ENCODE measurements around the gene SP8. TPM values are rescaled to one million over a fixed set of nuclear protein-coding genes. Genes with fewer than 3 reads are reported as not detected.

SP8 gene
- total and polyA plus RNA-seq, 9 of the 15 experiments (the other 6 are each of a cell fraction or from before 2014, with no cell fraction given), result 0.04 to 1.2 (median 0.19) TPM

- no peak overlapping the region for H2AFZ ChIP-seq (ENCODE audit: low read depth, low read length)
- WGBS (ENCODE audit: insufficient coverage, low coverage, missing lambda C conversion rate), result 19% methylated on average over 4 of the region's 4 CpGs
- 0 out of 5 replicates have a peak, but pooled peaks cover 0 to 2% of the 10 kb centered on the region in 2 experiments for H3K27me3 ChIP-seq (ENCODE audit: control insufficient read depth in 2 of 2, insufficient read depth in 2 of 2, low read length in 2 of 2)
- TF ChIP-seq FOXA1 (IDR thresholded peaks at IDR 0.05; ENCODE audit: borderline replicate concordance) (no peak), EP300 (IDR thresholded peaks at IDR 0.05; ENCODE audit: low read length) (no peak), ZHX1 (conservative IDR thresholded peaks at IDR 0.05; ENCODE audit: low read length) (no peak), ZKSCAN3 (CRISPR knock-in tag; IDR thresholded peaks at IDR 0.05) (no peak), BRCA1 (IDR thresholded peaks at IDR 0.05) (no peak), BRCA1 (CRISPR knock-in tag; IDR thresholded peaks at IDR 0.05) (no peak), ZNF57 (CRISPR knock-in tag; IDR thresholded peaks at IDR 0.05) (no peak), MEIS2 (IDR thresholded peaks at IDR 0.05; ENCODE audit: partially characterized antibody) (no peak), SMARCC2 (IDR thresholded peaks at IDR 0.05; ENCODE audit: low read depth) (no peak), ETS1 (conservative IDR thresholded peaks at IDR 0.05; ENCODE audit: control insufficient read depth, low read depth, low read length) (no peak), CTCF (IDR thresholded peaks at IDR 0.05 in 2 of 3, conservative IDR thresholded peaks at IDR 0.05 in 1 of 3; ENCODE audit: insufficient read depth in 2 of 3, low read depth in 1 of 3, low read length in 3 of 3) (no peak), PHF8 (IDR thresholded peaks at IDR 0.05; ENCODE audit: borderline replicate concordance, low read length) (no peak)
- ChIA-PET POLR2A (interaction anchor here (0.7 kb wide), 1 partner anchor 10 kb away, joined by 3 read pairs; no protein-coding TSS in a partner anchor), CTCF (ENCODE audit: low intra/inter-chr PET ratio) (no interaction called here)
- BruUV-seq (replicated peaks), result no TSS peak
- intact Hi-C loops (cut with micrococcal nuclease), result no loop called here
- no peak for ATAC-seq
- in situ Hi-C loops (cut with MboI), result no loop called here
- H3K4me1 ChIP-seq (replicated peaks in 1 of 2; ENCODE audit: control insufficient read depth in 2 of 2, insufficient read depth in 2 of 2, low read length in 2 of 2), result no peaks in the 10 kb centered on the region
- no peaks in the 10 kb centered on the region for H3K9me3 ChIP-seq (replicated peaks; ENCODE audit: control insufficient read depth, insufficient read depth, low read depth, low read length)
- H4K20me1 ChIP-seq (replicated peaks; ENCODE audit: control insufficient read depth, insufficient read depth, low read length), result no peaks in the 10 kb centered on the region
- H3K9ac ChIP-seq (ENCODE audit: insufficient read depth in 1 of 2, low read depth in 2 of 2, low read length in 2 of 2), result no peak overlapping the region
- no peaks in the 10 kb centered on the region for H3K79me2 ChIP-seq (ENCODE audit: control insufficient read depth, insufficient read depth, low read length)
- DNase-seq (ENCODE audit: extremely low read depth in 1 of 4, low spot score in 3 of 4), result no peak
- H3K27ac ChIP-seq (ENCODE audit: extremely low read depth, low read depth, low read length), result no peak overlapping the region
- no peaks in the 10 kb centered on the region for H3K9me1 ChIP-seq (ENCODE audit: control insufficient read depth, insufficient read depth, low read length)
- no peak for FAIRE-seq
- no peaks in the 10 kb centered on the region for H3K36me3 ChIP-seq (ENCODE audit: control insufficient read depth, insufficient read depth, low read length)
- no peak overlapping the region for H3K4me3 ChIP-seq
- H3K4me2 ChIP-seq (ENCODE audit: insufficient read depth, low read length), result no peak overlapping the region
Measured at GRCh38 chr7:20816372-20816959, 29.8 kb upstream of the SP8 start.
